Lower leg skin (tissue), 4 donors: ENCODE measurements around the gene CACNA1D. TPM values are rescaled to one million over a fixed set of nuclear protein-coding genes. Genes with fewer than 3 reads are reported as not detected.

Experiments used
- DNase-seq, 2 donors: peaks; one replicate each; pipeline ENCODE4 v3.0.0-alpha.2; 2019; ENCODE audit warnings: low spot score in 2 of 2
- H3K4me3 ChIP-seq: fragments of 200-600 bp; sonication (generic); 2 replicates; pipeline ENCODE4 v1.5.1; 2017; ENCODE audit warnings: mild to moderate bottlenecking, low read depth; ENCODE audit not compliant: poor library complexity, severe bottlenecking
- CTCF ChIP-seq, 3 donors: fragments of 450-650 bp; IDR thresholded peaks; one replicate each; pipeline ENCODE4 v1.5.1; 2016; ENCODE audit warnings: antibody characterized with exemption in 3 of 3, mild to moderate bottlenecking in 3 of 3, moderate library complexity in 2 of 3
- POLR2A ChIP-seq, 2 donors: fragments of 450-650 bp; IDR thresholded peaks; one replicate each; pipeline ENCODE4 v1.6.1; 2016 to 2017; ENCODE audit warnings: antibody characterized with exemption in 2 of 2, mild to moderate bottlenecking in 1 of 2, moderate library complexity in 1 of 2
- WGBS, 2 donors: methylation state at CpG; one replicate each; pipeline ENCODE4 v1.1.5; 2018; 5-methylcytosine and 5-hydroxymethylcytosine counted together
- intact Hi-C: fragments of 100-400 bp; cut with DNase I; formaldehyde crosslinking; loops from one replicate; pipeline ENCODE4 v1.15.0; 2023; ENCODE audit warnings: low total_unique reads
- total RNA-seq, 4 donors: library from RNA; depleted of rRNA; stranded (reverse); fragments of >200 nt; gene quantifications; one replicate each; pipeline ENCODE4 v1.1.0, GENCODE V29; 2016

Gene CACNA1D
- total RNA-seq, 4 donors from 2014 or later: 2.4 to 12.5 (median 5.6) TPM

GRCh38 chr3:53694666-53695323, 200.4 kb downstream of the CACNA1D start:
- peak in 1 of 2 donors; percentile 78 for DNase-seq
- intact Hi-C loops: no loop called here
- TF ChIP-seq CTCF (IDR thresholded peaks at IDR 0.05): no peak
- no peak for TF ChIP-seq POLR2A (IDR thresholded peaks at IDR 0.05)
- no peak overlapping the region for H3K4me3 ChIP-seq
- WGBS, 2 donors: 70 to 83% methylated on average over 15 of the region's 15 CpGs

- no peak for TF ChIP-seq POLR2A (IDR thresholded peaks at IDR 0.05)
- TF ChIP-seq CTCF (IDR thresholded peaks at IDR 0.05): no peak
- DNase-seq: peak in 1 of 2 donors; percentile 76
- intact Hi-C loops: no loop called here
- no peak overlapping the region for H3K4me3 ChIP-seq
- 75 to 78% methylated on average over 7 of the region's 7 CpGs for WGBS, 2 donors
Observed at GRCh38 chr3:53695324-53695690, 200.9 kb downstream of the CACNA1D start.

DNA sequence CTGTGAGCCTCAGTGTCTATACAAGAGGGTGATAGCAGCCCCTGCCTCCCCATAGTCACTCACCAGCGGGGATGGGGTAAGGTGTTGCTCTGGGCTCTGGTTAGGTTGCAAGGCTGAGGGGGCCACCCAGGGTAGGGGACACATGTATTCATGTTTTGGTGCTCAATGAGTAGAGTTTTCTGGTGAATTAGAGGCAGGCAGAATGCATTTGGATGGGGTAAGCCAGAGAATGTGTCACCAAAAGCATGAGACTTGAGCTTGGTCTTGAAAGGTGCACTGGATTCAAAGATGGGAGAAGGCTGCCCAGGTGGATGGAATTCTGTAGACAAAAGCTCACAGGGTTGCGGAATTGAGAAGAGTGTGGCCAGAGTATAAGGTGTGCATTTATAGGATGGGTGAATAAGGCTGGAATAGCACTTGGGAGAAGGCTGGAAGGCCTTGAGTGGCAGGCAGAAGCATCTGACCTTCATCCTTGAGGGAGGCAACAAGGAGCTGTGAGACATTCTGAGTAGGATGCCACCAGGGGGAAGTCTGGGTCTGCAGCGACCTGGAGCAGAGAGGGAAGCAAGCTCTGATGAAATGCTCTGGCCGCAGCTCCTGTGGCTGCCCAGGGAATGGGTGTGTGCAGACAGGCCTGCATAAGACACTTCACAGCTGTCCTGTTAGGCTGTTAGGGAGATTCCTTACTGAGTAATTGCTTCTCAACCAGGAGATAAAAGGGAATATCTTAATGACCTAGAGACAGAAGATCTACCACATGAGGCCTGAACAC, 202.2 kb downstream of the CACNA1D start:
- no peak for TF ChIP-seq POLR2A (IDR thresholded peaks at IDR 0.05)
- no peak for TF ChIP-seq CTCF (IDR thresholded peaks at IDR 0.05)
- intact Hi-C loops: no loop called here
- 62 to 67% methylated on average over 4 of the region's 4 CpGs for WGBS, 2 donors
- DNase-seq: peak in 1 of 2 donors; percentile 52
- H3K4me3 ChIP-seq: no peak overlapping the region

DNA sequence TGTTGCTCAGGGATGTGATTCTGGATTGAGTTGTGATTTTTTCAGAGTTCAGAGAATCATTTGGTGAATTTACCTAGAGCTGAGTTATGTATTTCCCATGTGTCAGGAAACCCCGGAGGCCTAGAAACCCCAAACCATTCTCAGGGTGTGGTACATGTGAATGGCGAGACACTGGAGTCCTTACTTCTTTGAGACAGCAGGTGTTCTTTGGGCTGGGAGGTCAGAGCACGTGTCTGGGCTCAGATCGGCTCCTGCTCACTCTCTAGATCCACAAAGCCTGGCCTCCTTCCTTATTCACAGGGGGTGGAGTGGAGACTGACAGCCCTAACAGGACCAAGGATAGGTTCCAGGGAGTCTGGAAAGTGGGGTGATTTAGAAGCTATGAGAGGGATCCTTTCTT, 206.0 kb downstream of the CACNA1D start:
- peak in 1 of 2 donors; percentile 10 for DNase-seq
- WGBS, 2 donors: 61 to 63% methylated on average over 4 of the region's 4 CpGs
- no peak overlapping the region for H3K4me3 ChIP-seq
- TF ChIP-seq CTCF (IDR thresholded peaks at IDR 0.05) (no peak), POLR2A (IDR thresholded peaks at IDR 0.05) (no peak)
- intact Hi-C loops: no loop called here

GRCh38 chr3:53702776-53703530, 208.5 kb downstream of the CACNA1D start:
- peak in 1 of 2 donors; percentile 52 for DNase-seq
- intact Hi-C loops: no loop called here
- H3K4me3 ChIP-seq: no peak overlapping the region
- TF ChIP-seq POLR2A (IDR thresholded peaks at IDR 0.05): no peak
- no peak for TF ChIP-seq CTCF (IDR thresholded peaks at IDR 0.05)
- 83 to 87% methylated on average over 14 of the region's 14 CpGs for whole genome bisulfite sequencing, 2 donors
